ENCODE measurements around the gene PPARGC1A.

The PPARGC1A gene

DNA sequence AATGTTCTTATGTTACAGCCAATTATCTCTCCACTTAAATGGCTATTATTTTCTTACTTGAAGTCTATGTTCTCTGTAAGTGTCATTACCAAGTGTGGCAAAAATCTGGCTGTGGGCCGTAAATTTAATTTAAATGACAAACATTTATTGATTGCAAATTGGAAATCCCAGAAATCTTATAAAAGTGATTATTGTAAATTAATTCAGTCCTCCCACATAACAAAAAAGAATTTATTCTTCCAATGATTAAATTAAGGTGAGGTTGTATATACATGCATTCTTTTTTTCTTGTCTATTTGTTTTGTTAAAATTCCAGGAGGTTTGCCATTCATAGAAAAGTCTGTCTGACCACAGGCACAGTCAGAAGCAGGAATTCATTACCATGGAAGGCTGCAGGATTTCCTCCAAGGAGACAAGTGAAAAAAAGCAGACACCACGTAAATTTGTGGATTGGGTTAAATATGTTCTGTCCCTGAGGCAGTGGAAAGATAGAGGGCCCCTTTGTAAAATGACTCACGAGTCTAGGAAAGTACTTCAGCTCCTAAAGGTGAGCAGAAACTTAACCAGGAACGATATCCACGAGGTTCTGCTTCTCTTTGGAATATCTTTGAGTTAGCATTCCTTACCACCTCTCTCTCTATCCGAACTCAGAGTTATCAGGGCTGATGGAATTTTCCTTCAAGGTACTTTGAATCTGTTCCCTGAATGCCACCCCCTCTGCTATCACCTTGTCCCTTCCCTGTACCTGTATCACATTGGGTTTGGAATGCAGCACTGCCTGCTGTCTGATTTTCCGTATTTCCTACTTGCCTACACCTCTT, 10.7 kb downstream of the PPARGC1A start:
- DNase-seq, result no peak

DNA sequence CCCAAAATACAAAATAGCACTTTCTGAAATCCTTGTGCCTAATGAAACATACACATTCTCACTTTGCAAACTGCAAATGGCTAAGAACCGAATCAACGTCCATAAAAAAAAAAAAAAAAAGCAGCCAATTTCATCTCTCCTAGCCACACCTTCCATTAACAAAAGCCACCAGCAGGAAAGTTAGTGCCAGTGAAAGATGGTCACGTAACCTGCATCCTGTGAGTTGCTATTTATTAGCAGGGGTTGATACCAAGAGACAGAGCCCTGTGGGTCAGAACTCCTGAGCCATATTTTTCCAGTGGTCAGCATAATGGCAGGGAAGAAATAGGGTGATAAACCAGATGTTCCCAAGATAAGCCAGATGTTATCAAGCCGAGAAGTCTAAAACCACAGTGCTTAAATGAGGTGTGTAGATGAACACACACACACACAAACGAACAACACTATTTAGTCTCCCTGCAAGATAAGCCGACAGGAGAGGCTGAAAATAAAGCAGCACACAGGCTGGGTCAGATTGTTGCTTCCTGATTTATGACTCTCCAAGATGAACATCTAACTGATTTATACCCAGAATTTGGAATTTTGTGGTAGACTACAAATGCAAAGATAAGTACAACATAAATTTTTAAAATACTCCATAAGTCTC, 11.5 kb downstream of the PPARGC1A start:
- no peak for DNase-seq

DNA sequence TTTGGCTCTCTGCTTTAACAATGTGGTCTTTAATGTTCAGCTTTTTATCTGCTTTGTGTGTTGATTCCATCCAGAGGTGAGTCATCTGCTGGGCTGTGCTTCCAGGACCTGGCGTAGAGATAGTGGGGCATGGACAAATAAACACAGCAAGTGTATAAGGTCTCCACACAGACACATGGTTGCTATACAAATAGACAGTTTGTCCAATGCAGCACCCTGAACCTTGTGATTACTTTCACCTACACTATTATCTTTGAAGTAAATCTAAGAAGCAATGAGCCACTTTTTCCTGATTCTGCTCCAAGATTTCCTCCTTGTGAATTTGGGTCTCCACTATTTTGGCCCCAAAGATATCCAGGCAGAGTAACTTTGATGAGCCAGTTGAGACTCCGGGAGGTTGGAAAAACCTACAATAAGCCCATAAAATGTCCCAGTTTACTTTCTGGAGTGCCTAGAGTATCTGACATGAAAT, 12.1 kb downstream of the PPARGC1A start:
- DNase-seq, result no peak

DNA sequence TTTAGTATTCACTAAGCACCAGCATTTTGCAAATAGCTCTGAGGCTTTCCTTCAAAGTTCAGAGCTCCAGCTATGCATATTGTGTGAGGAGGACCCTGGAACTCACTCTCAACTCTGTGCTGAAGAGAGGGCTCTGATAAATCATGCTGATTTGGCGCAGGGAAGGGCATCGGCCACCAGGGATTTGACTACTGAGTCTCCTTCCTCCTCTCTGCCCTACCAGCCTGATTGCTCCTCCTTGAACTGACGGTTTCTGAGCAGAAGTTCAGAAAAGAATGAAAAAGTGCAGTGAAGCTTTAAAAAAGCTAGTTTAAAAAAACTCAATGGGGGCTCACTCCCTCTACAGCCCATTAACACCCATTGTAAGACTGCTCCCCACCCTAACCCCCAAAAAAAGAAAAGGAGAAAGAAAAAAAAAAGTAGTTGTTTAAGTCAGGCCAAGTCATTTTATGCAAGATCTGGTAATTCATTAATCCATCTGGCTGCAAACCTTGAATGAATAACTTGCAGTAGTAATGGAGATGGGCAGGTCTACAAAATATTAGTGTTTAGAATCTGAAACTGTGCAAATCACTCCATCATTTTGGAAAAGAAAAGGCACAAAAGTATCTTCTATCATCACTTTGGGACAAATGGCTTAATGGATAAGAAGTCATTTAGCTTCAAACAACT, 13.3 kb downstream of the PPARGC1A start:
- no peak for DNase-seq

DNA sequence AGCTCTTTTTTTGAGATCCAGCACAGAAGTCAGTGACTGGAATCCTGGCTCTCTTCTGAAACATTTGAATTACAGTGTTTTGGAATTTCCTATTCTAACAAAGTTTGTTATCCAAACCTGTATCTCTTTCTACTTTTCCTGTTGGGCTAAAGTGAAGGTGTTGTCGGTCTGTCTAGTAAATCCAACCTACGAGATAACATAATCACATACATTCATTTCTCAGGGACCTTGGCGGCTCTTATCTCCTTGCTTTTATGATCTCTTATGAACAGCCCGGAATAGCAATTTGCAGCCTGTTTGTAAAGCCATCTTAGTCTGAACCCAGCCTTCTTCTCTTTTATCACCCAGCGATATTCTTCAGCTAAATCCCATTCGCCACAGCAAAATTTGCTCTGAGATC, 14.5 kb downstream of the PPARGC1A start:
- DNase-seq, result no peak

DNA sequence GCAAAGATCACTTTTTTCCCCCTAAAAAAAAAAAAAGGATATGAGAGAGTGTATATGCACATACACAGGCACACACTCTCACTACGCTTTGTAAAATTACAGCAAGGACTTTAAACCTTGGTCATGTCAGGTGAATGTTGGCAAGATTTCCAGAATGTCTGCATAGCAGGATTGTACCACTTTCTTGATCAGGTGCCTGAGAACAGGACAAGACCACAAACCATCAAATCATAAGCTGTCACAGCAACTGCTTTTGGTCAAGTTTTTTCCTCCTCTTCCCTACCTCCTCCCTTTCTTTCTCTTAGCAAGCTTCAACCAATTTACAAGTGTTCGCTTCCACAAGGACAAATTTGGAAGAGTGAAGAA, 15.3 kb downstream of the PPARGC1A start:
- DNase-seq, result no peak

DNA sequence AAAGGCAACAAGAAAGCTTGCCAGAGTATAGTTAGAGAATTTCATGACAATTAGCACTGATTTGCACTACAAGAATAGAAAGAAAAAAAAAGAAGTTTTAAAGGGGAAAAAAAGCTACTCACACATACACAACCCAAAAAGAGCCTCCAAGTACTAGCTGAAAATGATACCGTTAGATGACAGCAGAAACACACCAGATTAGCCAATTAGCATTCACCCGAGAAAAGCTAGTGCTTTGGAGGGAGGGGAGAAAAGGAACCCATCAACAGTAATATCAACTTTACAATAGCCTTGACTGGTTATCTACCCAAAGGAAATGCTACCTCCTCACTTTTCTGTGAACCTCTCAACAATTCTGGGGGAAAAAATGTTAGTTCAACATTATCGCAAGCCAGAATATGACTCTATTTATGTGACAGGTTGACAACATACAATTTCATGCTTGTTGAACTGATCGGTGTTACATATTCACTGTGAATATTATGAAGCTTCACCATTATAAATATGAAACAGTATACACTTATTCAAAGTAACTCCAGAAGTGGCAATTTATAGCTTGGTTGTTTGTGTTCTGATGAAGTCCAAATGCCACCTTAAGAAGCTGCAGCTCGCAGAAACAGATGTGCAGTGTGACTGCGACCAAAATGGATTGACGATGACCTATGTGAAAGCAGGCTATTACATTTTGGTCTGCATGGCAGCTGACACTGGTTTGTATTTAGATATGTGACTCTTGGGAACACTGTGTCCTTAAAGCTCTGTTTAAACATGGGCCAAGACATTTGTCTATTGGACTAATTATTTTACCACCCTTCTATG, 15.9 kb downstream of the PPARGC1A start:
- DNase-seq, result no peak

DNA sequence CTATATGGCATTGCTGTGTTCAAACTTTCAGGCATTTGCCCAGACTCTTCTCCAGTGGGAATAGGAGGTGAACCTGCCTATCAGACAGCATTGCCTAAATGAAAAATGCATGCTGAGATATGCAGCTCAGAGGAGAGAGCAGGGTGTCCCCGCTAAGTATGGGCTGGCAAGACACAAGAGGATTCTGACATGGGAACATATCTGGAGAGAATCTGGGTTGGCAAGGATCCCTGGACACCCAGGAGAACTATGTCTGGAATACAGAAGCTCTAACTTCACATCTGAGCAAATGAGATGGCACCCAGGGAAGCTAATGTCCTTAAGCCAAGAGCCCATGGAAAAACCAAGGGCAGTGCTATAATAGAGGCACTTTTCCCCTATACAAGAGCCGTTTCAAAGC, 18.4 kb downstream of the PPARGC1A start:
- no peak for DNase-seq

DNA sequence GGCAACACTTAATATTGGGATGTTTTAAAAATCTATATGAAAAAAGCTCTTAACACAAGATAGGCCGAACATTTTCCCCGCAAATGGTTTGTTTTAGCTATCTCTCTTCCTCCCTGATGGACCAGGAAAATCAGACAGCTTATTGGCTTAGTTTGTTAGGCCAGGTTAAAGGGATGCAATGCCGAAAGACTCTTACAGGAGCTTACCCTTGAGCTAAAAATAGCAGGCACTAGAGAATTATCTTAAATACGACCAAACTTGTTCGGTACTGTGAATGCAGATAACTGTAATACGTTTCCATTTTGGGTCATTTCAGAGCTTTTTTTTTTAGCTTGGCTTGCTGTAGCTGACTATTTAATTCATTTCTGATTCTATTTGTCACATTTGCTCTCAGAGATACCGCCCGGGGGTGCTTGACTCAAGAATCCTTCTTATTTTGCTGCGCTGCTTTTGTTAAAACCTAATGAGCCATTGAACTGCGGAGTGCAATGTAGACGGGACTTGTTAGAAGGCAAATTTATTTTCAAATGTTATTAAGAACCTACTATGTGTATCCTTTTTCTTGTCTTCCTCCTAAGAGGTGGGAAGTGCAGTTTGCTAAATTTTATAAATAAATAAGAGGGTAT, 23.3 kb downstream of the PPARGC1A start:
- no peak for DNase-seq

DNA sequence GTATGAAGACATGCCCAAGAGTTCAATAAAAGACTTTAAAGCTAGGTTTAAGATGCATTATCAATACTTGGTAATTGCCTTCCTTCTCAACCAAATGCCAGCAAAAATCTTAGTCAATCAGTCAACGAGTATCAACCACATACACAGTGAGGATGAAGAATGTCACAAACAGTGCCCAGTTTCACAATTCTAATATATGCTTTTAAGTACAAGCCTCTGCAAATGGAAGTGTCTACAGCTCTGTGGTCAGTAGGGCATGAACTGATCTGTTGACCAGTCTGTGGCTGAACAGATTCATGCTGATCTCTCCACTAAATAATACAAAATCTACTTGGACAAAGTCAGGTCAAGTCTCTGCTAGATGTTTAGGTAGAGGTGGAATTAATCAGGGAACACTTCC, 27.9 kb downstream of the PPARGC1A start:
- DNase-seq, result no peak

DNA sequence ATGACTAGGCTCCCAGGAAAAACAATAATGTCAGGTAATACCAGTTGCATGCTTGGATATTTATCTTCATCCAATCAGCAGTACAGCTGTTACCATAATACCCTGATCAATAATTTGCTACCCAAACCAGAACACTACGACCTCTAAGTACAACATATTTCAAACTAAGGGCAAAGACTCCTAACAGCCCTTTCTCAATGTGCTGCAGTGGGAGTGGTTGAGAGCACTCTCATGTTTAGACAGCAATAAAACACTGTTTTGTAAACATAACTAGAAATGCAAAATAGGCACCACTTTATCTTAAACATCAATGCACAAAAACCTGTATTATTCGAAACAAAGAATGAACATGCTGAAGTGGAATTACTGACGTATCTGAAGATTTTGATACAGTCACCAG, 28.9 kb downstream of the PPARGC1A start:
- no peak for DNase-seq

DNA sequence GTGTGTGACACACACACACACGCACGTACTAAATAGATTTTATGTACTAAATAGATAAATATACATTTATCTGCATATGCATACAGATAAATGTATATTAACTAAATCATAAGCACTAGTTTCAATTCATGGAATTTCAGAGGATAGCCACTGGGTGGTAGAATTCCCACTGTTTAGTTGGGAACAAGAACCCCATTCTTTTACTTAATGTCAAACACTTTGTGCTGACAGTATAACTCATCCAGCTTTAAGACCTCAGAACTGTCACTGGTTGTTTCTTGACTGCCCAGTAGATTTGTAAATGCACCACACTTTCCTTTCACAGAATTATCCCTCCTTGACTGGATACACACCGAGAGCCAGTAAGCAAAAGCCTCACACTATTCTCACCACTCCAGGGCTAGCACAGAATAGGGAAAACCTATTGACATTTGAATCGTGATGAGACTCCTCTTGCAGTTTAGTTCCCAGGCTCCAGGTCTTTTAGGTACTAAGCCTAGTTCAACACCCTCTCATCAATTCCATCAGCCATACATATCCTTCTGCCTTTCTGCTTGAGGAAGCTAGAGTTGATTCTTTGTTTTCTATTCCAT, 32.4 kb downstream of the PPARGC1A start:
- DNase-seq, result no peak

DNA sequence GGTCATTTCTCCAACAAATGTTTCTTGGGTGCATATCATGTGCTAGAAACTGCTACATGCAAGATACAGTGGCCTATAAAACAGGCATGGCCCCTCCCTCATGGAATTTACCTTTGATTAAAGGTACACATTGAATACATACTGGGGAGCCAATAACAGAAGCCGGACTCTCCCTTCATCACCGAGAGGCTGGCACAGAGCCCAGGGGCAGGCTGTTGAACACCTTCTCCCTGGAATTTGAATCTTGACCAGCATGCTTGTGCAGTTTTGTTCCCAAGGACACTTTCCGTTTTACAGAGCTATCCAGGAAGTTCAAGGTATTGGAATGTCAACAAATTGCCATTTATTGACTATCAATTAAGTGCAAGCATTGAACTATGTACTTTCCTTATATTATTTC, 33.2 kb downstream of the PPARGC1A start:
- DNase-seq, result no peak

DNA sequence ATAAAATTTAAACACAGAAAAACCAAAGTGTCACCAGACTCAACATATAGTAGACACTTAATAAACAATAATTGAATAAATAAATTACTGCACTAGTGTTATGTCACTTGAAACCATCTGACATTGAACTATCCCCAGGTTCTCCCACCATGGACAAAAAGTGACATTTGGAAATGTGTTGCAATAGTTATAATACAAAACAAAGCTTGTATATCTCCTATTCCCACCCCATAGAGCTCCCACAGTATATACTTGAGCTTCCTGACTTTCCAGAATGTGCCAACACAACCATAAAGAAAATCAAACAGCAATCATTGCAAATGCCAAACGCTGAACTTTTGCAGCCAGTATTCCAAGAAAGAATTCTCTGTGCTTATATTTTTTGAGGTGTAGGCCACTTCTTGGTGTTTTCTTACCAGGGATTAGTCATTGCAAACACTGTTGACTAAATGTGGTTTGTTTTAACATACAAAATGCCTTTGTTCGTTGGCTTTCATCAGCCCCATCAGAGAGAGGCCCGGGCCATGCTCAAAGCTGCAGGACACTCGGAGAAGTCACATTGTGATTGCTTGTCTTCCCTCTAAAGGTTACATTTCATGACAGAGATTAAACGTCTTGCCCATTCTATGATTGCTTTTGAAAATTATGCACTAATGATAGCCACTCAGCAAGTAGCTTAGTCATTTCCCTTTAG, 33.8 kb downstream of the PPARGC1A start:
- DNase-seq, result no peak

DNA sequence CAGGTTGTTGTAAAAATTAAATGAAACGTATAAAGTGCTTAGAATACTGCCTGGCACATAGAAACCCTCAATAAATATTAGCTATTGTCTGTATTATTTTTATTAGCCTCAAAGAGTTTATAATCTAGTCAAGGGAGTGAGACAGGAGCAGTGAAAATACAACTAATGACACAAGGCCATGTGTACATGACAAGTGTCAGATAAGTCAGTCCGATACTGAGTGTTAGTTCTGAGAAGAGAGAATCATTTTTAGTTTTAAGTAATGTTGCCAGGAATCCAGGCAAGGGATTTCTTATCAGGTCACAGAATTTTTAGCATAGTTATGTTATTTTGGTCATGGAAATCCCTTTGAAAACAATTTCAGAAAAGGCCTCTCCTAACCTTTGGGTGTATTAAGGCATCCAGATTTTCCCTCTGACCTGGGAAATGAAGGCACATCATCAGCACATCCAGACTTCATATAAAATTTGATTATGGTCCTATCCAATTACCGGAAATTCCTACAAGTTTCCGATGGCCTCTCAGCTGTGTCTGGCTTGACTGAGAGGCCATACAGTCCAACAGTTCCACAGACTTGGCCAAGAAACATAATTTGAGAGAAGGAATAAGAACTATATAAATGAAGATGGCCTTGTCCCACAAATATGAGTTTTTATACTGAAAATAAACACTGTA, 35.7 kb downstream of the PPARGC1A start:
- no peak for DNase-seq

DNA sequence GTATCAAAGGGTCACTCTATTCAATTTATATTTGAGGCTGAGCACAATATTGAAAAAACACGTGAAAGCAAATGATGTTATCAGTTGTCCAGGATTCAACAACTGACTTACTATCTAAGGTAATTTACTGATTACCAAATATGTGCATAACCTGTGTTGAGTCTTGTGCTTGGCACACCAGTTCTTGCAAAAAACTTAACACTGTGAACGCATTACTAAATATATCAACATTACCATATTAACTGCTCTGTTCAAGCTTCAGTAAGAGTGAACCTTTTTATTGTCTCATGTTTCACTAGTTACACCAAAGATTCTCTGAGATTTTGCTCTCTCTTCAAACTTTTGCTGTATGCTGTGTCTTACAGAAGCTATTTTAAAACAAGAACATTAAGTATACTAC, 38.4 kb downstream of the PPARGC1A start:
- DNase-seq, result no peak

DNA sequence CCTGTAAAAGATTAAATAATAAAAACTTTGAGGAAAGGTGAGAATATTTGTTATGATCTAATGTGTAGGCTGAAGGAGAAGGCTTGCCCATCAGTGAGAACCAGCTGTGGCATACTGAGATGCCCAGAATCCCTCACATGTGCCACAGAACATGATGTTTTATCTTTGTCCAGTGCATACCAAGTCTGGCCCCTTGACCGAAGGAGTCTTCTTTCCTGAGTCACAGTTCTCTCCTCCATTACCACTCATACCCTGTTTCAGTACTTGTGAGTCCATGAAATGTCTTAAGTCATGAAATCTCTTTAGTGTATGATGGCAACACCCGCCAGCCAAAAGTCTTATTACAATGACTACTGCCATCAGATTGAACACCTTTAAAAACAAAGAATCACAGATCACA, 42.7 kb downstream of the PPARGC1A start:
- DNase-seq, result no peak

DNA sequence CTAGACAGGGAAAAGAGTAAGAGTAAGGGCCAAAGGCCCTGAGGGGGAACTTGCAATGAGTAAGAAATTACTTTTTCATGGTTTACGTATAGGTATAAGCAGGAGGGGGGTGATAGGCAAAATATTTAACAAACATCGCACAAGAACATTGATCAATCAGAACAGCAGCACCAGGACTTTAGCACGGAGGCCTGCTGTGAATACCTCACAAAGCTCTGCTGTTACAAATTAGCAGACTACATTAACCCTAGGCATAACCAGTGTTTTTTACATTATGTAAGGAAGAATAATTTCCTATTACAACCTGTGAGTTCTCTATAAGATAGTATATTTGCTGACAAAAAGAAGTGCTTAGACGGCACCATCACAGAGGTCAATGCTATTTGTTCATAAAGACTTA, 44.9 kb downstream of the PPARGC1A start:
- DNase-seq, result no peak

DNA sequence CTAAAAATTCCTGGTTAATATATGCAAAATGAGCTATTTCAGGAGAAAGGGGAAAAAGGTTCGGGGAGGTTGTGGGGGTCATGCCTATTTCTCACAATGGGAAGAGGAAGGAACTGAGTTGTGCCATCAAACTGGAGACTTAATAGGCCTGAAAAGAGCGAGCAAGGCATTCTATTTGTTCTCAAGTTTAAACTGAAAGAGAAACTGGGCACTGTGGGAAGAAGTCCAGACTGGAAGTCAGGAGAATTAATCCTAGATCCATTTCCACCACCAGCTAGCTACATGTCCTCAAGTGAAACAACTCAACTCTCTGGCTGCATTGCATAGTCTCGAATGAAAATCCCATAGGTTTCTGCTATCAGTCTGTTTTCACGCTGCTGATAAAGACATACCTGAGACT, 50.6 kb downstream of the PPARGC1A start:
- no peak for DNase-seq

DNA sequence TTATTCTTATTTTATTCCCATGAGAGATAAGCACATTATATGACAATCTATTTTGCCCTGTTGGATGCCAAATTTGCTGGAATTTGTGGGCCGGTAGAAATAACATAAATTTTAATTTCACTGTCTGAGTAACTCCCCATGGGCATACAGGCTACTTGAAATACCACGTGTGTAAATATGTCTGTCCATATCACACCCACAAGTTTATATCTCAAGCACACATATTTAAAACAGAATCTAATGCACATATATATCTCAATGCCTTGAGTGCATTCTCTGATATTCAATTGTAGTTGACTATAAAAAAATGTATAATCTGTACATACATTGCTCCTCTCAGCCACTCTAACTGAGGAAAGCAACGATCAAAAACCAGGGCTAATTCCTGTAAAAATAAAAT, 51.2 kb downstream of the PPARGC1A start:
- no peak for DNase-seq

DNA sequence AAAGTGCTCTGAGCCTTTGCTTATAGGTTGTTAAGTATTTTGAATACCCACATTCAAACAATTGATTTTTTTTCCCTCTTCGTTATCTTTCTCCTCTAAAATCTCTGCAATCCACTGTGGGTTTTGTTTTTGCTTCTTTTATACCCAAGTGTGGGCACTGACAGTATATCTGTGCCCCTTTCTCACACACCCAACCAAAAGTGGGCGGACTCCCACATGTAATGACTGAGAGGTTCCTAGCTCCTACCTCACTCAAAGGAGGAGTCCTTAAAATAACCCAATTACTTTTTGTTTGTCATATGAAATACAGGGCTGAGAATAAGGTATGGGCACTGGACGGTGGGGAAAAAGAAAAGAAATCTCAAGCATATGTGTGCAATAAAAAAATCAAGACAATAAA, 51.7 kb downstream of the PPARGC1A start:
- DNase-seq, result no peak
